ENCODE measurements around the gene PDZD2.

DNA sequence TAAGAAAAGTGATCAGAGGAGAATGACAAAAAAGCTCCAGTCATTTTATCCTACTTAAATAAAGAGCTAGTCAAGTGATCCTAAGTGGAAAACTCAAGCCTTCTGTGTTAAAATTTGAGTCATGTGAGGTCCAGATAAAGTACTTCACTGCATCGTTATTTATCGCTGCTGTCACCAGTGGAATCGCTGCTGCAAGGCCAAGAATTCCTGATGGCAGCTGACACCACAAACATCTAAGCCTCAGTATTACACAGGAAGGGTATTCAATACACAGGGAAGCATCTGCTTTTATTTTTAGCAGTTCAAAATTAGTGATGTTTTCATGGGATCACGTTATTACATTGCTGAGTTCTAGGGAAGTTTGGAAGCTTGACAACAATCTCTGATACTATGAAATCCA is 344.9 kb downstream of the PDZD2 start:
- TF ChIP-seq, protein P1, sequence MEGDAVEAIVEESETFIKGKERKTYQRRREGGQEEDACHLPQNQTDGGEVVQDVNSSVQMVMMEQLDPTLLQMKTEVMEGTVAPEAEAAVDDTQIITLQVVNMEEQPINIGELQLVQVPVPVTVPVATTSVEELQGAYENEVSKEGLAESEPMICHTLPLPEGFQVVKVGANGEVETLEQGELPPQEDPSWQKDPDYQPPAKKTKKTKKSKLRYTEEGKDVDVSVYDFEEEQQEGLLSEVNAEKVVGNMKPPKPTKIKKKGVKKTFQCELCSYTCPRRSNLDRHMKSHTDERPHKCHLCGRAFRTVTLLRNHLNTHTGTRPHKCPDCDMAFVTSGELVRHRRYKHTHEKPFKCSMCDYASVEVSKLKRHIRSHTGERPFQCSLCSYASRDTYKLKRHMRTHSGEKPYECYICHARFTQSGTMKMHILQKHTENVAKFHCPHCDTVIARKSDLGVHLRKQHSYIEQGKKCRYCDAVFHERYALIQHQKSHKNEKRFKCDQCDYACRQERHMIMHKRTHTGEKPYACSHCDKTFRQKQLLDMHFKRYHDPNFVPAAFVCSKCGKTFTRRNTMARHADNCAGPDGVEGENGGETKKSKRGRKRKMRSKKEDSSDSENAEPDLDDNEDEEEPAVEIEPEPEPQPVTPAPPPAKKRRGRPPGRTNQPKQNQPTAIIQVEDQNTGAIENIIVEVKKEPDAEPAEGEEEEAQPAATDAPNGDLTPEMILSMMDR (IDR thresholded peaks at IDR 0.05) = no peak
- TF ChIP-seq POLR2A (IDR thresholded peaks at IDR 0.05) = no peak
- no peak for TF ChIP-seq POLR2AphosphoS5 (IDR thresholded peaks at IDR 0.05; ENCODE audit: insufficient read depth in 1 of 2, low read depth in 1 of 2)

All from vagina (tissue), 2 donors.